Neural progenitor cell (in vitro differentiated cells): ENCODE measurements around the gene S100PBP. TPM values are rescaled to one million over a fixed set of nuclear protein-coding genes. Genes with fewer than 3 reads are reported as not detected.

Source experiments
- DNase-seq: peaks from one replicate; pipeline ENCODE4 v3.0.0-alpha.2; 2016; ENCODE audit warnings: low spot score
- H2AFZ ChIP-seq: fragments of 200-600 bp; sonication (generic); replicated peaks from 2 replicates; pipeline ENCODE4 v1.6.1; 2016; ENCODE audit warnings: antibody characterized with exemption
- H3F3A ChIP-seq: fragments of 200-600 bp; sonication (generic); 2 replicates; pipeline ENCODE4 v1.6.1; 2016; ENCODE audit warnings: antibody characterized with exemption, low read depth
- H3K27ac ChIP-seq: fragments of 200-600 bp; sonication (generic); 2 replicates; pipeline ENCODE4 v1.5.1; 2016; ENCODE audit warnings: mild to moderate bottlenecking
- H3K27me3 ChIP-seq: fragments of 200-600 bp; sonication (generic); 2 replicates; pipeline ENCODE4 v1.6.1; 2016; ENCODE audit warnings: mild to moderate bottlenecking, moderate library complexity
- H3K36me3 ChIP-seq: fragments of 200-600 bp; sonication (generic); 2 replicates; pipeline ENCODE4 v1.5.1; 2016
- H3K4me1 ChIP-seq: fragments of 200-600 bp; sonication (generic); 2 replicates; pipeline ENCODE4 v1.6.1; 2016; ENCODE audit warnings: mixed run types
- H3K4me2 ChIP-seq: fragments of 200-600 bp; sonication (generic); 2 replicates; pipeline ENCODE4 v1.6.1; 2016
- H3K4me3 ChIP-seq: fragments of 200-600 bp; sonication (generic); 2 replicates; pipeline ENCODE4 v1.5.1; 2016
- H3K79me2 ChIP-seq: fragments of 200-600 bp; sonication (generic); 2 replicates; pipeline ENCODE4 v1.6.1; 2016; ENCODE audit warnings: low read depth
- H3K9ac ChIP-seq: fragments of 200-600 bp; sonication (generic); 2 replicates; pipeline ENCODE4 v1.6.1; 2016
- H3K9me3 ChIP-seq: fragments of 200-600 bp; sonication (generic); 2 replicates; pipeline ENCODE4 v1.5.1; 2016; ENCODE audit warnings: low read depth
- H4K20me1 ChIP-seq: fragments of 200-600 bp; sonication (generic); 2 replicates; pipeline ENCODE4 v1.6.1; 2016; ENCODE audit warnings: low read depth
- H3K27ac Mint-ChIP-seq: 3 replicates; pipeline ENCODE4 v1.8.0; 2021; ENCODE audit warnings: mixed read lengths
- H3K27me3 Mint-ChIP-seq: 2 replicates; pipeline ENCODE4 v1.8.0; 2022; ENCODE audit warnings: low read depth, mild to moderate bottlenecking, inconsistent platforms, moderate library complexity, mixed read lengths; ENCODE audit not compliant: insufficient read depth
- H3K36me3 Mint-ChIP-seq: 3 replicates; pipeline ENCODE4 v1.8.0; 2021; ENCODE audit warnings: mixed read lengths
- H3K4me1 Mint-ChIP-seq: 3 replicates; pipeline ENCODE4 v1.8.0; 2021; ENCODE audit warnings: mixed read lengths
- H3K4me3 Mint-ChIP-seq: 3 replicates; pipeline ENCODE4 v1.8.0; 2021; ENCODE audit warnings: mild to moderate bottlenecking, moderate library complexity, mixed read lengths
- H3K9me3 Mint-ChIP-seq: 3 replicates; pipeline ENCODE4 v1.8.0; 2020; ENCODE audit warnings: mixed read lengths
- CTCF ChIP-seq: fragments of 200-600 bp; sonication (generic); IDR thresholded peaks from 2 replicates; pipeline ENCODE4 v1.5.1; 2017; ENCODE audit warnings: antibody characterized with exemption, mild to moderate bottlenecking
- EZH2 ChIP-seq: fragments of 200-600 bp; sonication (generic); IDR thresholded peaks from 2 replicates; pipeline ENCODE4 v1.6.1; 2017; ENCODE audit warnings: antibody characterized with exemption, mild to moderate bottlenecking, moderate library complexity
- EZH2phosphoT487 ChIP-seq: fragments of 200-600 bp; sonication (generic); IDR thresholded peaks from 2 replicates; pipeline ENCODE4 v1.6.1; 2017; ENCODE audit warnings: antibody characterized with exemption
- total RNA-seq: library from RNA; depleted of rRNA; stranded (reverse); fragments of >200 nt; gene quantifications from 2 replicates; pipeline ENCODE4 v1.2.3, GENCODE V29; 2015; ENCODE audit warnings: low replicate concordance

The S100PBP gene
- total RNA-seq, 1 donor from 2014 or later, result 107 TPM

GRCh38 chr1:32774464-32774808, 43.0 kb upstream of the S100PBP start:
- Histone ChIP-seq H3K4me1 (no peaks in the 10 kb centered on the region), H3K36me3 (no peaks in the 10 kb centered on the region), H3K4me2 (no peak overlapping the region), H3K27me3 (no peaks in the 10 kb centered on the region), H3K79me2 (no peaks in the 10 kb centered on the region), H2AFZ (no peak overlapping the region), H4K20me1 (peaks cover 17% of the 10 kb centered on the region), H3K4me3 (no peak overlapping the region), H3K27ac (no peak overlapping the region), H3K9ac (no peak overlapping the region), H3K9me3 (no peaks in the 10 kb centered on the region), H3F3A (peaks cover 35% of the 10 kb centered on the region)
- Mint-ChIP-seq H3K27me3 (peaks cover 3% of the 10 kb centered on the region), H3K36me3 (peaks cover 24% of the 10 kb centered on the region), H3K27ac (peak overlapping the region; percentile 53), H3K4me3 (peak overlapping the region; percentile 48), H3K4me1 (peaks cover 20% of the 10 kb centered on the region), H3K9me3 (no peaks in the 10 kb centered on the region)
- no peak for DNase-seq
- TF ChIP-seq EZH2 (no peak), EZH2phosphoT487 (no peak), CTCF (no peak)

DNA sequence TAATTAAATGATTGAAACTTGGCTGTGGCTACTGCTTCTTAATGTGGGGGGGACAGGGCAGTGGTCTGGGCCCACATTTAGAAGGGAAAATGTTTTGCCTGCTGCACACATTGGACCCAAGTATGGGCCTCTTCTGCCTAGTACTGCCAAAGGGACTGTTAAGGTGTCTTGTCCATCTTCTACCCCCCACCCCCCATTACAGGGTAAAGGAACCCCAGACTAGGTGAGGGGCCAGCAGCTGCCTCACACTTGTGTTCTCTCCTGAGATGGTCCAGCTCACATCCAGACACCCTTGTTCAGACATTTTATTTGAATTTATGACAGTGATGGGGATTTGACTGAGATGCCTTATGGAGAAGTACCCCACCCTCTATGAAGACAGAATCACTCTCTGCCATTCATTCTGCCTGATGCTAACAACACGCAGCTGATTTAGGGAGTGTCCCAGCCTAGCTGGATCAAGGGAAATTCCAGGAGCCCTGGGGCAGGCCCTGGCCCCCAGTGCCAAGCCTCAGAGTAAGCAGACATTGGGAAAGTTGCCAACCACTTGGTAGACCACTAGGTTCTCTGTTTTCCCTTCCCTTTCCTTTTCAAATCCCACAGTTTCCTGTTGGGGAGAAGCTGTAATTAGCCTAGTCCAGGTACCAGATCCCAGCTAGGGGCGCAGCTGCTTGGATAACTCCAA, 42.4 kb upstream of the S100PBP start:
- Histone ChIP-seq H3K27me3 (no peaks in the 10 kb centered on the region), H3K79me2 (no peaks in the 10 kb centered on the region), H3K27ac (no peak overlapping the region), H3K9ac (no peak overlapping the region), H3F3A (peaks cover 35% of the 10 kb centered on the region), H4K20me1 (peaks cover 17% of the 10 kb centered on the region), H3K4me3 (no peak overlapping the region), H3K36me3 (no peaks in the 10 kb centered on the region), H2AFZ (no peak overlapping the region), H3K4me2 (no peak overlapping the region), H3K4me1 (no peaks in the 10 kb centered on the region), H3K9me3 (no peaks in the 10 kb centered on the region)
- no peak for DNase-seq
- Mint-ChIP-seq H3K4me3 (no peak overlapping the region), H3K27me3 (peaks cover 3% of the 10 kb centered on the region), H3K36me3 (peaks cover 29% of the 10 kb centered on the region), H3K9me3 (no peaks in the 10 kb centered on the region), H3K4me1 (peaks cover 18% of the 10 kb centered on the region), H3K27ac (no peak overlapping the region)
- TF ChIP-seq CTCF (no peak), EZH2phosphoT487 (no peak), EZH2 (no peak)

DNA sequence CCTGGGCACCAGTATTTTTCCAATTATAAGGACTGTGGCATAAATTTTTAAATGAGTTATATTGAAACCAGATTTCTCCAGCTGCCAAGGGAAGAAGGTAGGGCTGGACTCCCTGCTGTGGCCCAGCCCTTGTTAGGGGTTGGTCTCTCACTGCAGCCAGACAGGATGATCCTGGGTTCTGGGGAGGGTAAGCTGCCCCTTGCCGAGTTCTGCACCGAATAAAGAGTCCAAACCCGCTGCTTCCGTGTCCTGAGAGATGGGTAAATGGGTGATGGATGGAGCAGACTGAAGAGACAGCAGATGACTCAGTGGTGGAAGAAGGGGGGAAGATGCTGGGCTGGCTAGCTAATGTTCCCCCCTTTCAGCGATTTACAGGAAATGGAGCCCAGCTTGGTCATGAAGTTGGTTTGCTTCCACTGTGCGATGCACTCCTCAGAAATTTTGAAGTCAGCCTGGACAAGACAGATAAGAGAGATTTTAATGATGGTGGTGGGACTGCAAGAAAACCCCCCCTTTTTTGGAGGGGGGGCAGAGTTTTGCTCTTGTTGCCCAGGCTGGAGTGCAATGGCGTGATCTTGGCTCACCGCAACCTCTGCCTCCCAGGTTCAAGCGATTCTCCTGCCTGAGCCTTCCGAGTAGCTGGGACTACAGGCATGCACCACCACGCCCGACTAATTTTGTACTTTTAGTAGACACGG, 41.7 kb upstream of the S100PBP start:
- H3K36me3 ChIP-seq, result no peaks in the 10 kb centered on the region
- H3K27me3 Mint-ChIP-seq, result peaks cover 3% of the 10 kb centered on the region
- H3K4me3 Mint-ChIP-seq, result no peak overlapping the region
- H3K36me3 Mint-ChIP-seq, result peaks cover 35% of the 10 kb centered on the region
- no peak for DNase-seq
- H2AFZ ChIP-seq, result no peak overlapping the region
- no peaks in the 10 kb centered on the region for H3K4me1 ChIP-seq
- H3K27me3 ChIP-seq, result no peaks in the 10 kb centered on the region
- peaks cover 16% of the 10 kb centered on the region for H3K4me1 Mint-ChIP-seq
- H3K4me2 ChIP-seq, result no peak overlapping the region
- no peaks in the 10 kb centered on the region for H3K9me3 ChIP-seq
- no peak overlapping the region for H3K27ac Mint-ChIP-seq
- TF ChIP-seq EZH2phosphoT487 (no peak), CTCF (no peak)
- H3K27ac ChIP-seq, result no peak overlapping the region
- peaks cover 35% of the 10 kb centered on the region for H3F3A ChIP-seq
- peaks cover 11% of the 10 kb centered on the region for H4K20me1 ChIP-seq
- H3K4me3 ChIP-seq, result no peak overlapping the region
- H3K9ac ChIP-seq, result no peak overlapping the region
- no peaks in the 10 kb centered on the region for H3K79me2 ChIP-seq
- no peaks in the 10 kb centered on the region for H3K9me3 Mint-ChIP-seq
